Mammary epithelial cell (primary cell): ENCODE results near the gene DUSP15.

ENCODE experiments used
- CTCF ChIP-seq, 2 donors: IDR thresholded peaks in 1 of 2; conservative IDR thresholded peaks in 1 of 2; 2 replicates each; pipeline ENCODE4 v1.5.1; 2011 to 2012; ENCODE audit warnings: inconsistent platforms in 2 of 2, low read length in 2 of 2, mild to moderate bottlenecking in 2 of 2, control low read depth in 1 of 2, low read depth in 1 of 2; ENCODE audit not compliant: insufficient read depth in 1 of 2; ENCODE audit errors: extremely low read depth in 1 of 2
- EZH2 ChIP-seq: IDR thresholded peaks from 2 replicates; pipeline ENCODE4 v1.6.1; 2012; ENCODE audit warnings: low read length, inconsistent platforms, borderline replicate concordance

- no peak for TF ChIP-seq CTCF (conservative IDR thresholded peaks at IDR 0.05 in 1 of 2, IDR thresholded peaks at IDR 0.05 in 1 of 2; ENCODE audit: extremely low read depth in 1 of 2, insufficient read depth in 1 of 2, low read depth in 1 of 2, low read length in 2 of 2)
- no peak for TF ChIP-seq EZH2
These were observed 39.8 kb downstream of the DUSP15 start for GRCh38 chr20:31830406-31830981.
